HG02759 (cell line): ENCODE measurements around the gene REXO4.
A peak's percentile ranks its signal among the peaks of the same experiment; 100 is the strongest.
"Not testable (repeated sequence)": the region's sequence is repeated elsewhere in the genome, so short reads cannot be mapped to it uniquely, and the experiment has no call there.

Experiments used
- ATAC-seq: cut with Tn5 transposase; IDR thresholded peaks from one replicate; pipeline ENCODE4 v1.9.1; 2021; ENCODE audit warnings: mild to moderate bottlenecking, moderate library complexity; ENCODE audit not compliant: unreplicated experiment

Gene REXO4

DNA sequence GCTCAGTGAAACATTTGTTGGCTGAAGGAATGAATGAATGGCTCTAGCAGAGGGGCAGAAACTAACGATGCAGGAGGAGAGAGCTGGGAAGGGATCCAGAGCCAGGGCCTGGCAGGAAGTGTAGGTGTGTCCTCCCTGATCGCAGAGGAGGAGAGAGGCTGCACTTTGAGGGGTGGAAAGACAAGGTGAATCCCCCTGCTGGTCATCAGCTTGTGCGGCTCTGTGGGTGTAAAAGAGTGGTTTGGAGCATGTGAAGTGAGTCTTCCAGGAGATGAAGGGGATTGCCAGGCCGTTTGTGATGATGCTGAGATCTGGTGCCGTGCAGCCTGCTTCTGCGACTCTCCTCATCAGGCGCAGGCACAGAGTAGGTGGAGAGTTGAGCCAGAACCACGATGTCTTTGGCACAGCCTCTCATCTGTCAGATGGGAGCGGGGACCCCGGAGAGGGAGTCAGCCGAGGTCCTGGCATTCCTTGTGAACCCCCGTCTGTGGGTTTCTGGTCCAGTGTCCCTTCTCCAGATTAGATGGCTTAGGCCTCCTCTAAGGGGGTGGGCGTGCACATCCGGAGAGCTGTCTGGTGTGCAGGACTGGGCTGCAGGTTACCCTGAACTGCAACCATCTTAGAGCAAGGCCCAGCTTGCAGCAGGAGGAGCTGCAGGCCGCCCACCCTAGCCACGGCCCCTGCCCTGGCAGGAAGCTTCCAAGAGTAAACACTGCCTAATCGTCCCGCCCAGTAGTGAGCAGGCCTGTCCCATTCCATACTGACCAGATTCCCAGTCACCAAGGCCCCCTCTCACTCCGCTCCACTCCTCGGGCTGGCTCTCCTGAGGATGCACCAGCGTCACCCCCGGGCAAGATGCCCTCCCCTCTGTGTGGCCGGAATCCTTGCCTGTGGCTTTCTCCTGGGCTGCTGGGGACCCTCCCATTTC, 4.1 kb upstream of the REXO4 start, which contains the start of gene ADAMTS13:
ADAMTS13 (plus strand) TSS at position 753 of the 928 bp plus-strand sequence; CDS start at position 830, 77 bp downstream.
- ATAC-seq = no peak

DNA sequence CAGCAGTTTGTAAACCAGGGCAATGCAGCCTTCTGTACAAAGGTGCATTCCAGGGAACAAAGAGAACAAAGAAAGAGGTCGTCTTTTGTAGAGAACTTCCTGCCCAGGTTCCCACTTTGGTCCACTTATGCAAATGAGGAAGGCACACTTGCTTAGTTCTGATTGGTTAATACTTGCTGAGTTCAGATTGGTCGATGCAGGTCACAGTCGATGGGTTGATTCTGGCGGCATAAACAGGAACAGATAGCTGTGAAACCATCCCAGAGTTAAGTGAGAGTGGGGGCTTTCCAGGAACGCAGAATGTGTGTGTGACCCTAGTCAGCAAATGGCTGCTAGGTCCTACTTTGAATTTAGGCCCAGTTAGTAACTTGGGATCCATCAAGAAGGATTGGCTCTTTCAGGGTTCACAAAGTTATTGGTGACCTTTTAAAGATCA, 2.6 kb upstream of the REXO4 start:
- ATAC-seq = no peak

DNA sequence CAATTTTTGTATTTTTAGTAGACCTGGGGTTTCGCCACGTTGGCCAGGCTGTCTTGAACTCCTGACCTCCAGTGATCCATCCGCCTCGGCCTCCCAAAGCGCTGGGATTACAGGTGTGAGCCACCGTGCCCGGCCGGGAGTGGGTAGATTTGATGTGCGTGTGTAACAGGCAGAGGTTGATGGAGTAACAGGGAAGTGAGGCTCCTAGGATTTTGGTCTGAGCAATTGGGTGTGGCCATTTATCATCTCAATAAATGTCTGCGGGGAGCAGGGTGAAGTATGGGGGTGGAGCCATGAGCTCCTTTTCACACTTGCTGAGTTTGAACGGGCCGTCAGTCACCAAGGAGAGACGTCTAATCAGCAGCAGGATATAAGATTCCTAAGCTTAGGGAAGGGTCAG, 1.2 kb upstream of the REXO4 start:
- no peak for ATAC-seq

DNA sequence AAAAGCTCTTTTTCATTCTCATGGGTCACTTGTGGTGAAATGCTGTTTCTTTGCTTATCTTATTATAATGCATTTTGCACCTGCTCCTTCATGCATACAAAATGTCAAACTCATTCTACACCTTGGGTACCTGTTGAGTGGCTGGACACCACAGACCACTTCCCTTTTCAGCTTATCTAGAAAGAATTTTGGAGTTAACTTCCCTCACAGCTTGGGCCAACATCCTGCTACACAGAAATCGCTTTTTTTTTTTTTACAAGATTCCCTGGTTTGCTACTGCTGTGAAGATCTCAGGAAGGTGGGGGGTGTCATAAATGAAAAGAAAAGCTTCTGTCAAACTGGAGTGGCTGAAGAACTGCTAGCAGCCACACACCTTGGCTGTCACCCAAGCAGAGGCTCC, 2.6 kb downstream of the REXO4 start:
- no peak for ATAC-seq

DNA sequence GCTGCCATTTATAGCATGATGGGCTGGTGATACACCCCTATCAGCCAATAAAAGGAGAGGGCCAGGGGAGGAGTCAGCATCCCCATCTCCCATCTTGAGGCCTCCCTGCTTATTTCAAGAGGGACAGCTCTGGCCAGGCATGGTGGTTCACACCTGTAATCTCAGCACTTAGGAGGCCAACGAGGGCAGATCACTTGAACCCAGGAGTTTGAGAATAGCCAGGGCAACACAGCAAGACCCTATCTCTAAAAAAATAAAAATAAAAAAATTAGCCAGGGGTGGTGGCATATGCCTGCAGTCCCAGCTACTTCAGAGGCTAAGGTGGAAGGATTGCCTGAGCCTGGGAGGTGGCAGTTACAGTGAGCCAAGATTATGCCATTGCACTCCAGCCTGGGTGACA, 9.8 kb downstream of the REXO4 start:
- no peak for ATAC-seq

DNA sequence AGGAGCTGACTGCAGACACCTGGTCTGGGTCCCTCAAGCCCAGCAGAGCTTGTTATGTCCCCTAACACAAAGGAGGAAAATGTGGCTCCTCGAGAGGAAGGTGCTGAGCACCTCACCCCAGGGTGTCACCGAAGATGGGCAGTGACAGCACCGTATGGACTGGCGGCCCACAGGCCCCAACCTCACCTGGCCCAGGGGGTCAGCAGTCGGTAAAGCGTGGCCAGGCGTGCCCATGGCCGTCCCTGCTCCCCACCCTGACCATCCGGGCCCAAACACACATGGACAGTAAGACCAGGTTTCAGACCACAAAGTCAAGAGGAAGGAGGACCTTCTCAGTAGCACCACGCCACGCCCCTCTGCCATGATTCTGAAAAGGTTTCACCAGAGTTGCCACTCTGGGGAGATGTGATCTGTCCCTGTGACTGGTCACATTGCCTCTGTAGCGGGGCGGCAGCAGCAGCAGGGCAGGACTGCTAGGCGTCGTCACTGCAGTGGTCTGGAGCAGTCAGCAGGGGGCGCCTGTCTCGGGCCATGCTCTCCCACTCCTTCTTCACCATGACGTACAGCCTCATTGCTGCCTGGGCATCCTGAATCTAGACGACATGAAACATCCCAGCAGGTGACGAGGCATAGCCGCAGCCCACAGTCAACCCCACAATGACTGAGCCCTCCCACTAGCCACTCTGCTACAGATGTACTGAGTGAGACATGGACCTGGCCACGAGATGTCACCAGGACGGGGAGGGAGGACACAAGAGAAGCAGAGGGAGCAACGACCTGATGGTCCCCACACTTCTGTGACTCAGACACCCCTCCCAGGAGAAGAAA, 11.1 kb downstream of the REXO4 start:
- peak; percentile 71 for ATAC-seq

DNA sequence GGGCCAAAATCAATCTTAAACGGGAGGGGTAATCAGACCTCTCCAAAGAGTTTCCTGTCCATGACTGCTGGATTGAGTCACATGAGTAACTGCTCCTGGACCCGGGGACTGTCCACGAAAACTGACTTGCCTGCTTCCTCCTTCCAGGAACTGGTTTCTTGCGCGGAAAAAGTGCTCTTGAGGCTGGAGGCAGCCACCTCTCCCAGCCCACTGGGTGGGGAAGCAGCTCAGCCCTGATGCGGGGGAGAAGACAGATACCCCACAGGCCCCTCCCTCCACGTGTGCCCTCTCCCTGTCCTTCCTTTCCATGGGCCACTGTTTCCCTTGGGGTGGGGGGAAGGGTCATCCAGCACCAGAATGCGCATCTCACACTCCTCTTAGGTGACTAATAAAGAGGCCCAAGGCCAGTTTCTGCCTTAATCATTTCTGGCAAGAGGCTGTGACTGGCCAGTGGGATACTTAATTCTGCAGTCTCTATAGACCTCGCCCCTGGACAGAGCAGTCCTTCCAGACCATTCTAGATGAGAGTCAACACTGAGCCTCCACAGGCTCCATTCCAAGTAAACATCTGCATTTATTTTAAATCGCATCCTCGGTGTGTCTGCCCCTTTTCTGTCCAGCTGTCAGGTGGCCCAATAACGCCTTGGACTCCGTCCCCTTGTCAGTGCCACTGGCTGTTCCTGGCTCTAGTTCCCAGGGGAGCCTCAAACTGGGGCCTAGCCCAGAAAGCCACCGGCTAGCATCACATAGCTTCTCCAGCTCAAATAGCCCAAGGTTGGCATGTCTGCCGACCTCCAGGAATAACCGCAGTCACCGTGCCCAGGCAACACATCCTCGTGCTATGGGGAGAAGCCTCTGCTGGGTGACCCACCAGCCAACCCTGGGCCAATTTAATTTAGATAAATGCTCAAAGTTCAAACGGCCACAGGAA, 12.0 kb downstream of the REXO4 start:
- no peak for ATAC-seq

DNA sequence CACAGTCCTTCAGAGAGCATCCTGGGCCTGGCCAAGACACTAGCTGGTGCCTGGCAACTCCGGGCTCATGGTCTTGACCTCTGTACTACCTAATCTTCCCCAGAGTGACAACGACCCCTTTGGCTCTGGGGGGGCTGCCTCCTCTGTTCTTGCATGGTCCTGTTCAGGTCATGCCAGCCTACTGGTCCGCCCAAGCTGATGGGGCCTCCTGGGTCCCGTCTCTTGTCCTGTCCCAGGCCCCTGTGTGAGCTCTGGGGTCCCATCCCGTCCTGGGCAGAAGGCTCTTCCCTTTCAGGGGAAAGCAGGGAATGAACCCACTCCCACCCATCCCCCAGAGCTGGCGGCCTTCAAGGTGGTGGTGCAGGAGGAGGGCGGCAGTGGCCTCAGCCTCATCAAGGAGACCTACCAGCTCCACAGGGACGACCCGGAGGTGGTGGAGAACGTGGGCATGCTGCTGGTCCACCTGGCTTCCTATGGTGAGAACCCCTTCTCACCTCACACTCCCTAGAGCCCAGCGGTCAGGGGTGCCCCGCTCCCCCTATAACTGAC, 13.3 kb downstream of the REXO4 start:
- no peak for ATAC-seq

DNA sequence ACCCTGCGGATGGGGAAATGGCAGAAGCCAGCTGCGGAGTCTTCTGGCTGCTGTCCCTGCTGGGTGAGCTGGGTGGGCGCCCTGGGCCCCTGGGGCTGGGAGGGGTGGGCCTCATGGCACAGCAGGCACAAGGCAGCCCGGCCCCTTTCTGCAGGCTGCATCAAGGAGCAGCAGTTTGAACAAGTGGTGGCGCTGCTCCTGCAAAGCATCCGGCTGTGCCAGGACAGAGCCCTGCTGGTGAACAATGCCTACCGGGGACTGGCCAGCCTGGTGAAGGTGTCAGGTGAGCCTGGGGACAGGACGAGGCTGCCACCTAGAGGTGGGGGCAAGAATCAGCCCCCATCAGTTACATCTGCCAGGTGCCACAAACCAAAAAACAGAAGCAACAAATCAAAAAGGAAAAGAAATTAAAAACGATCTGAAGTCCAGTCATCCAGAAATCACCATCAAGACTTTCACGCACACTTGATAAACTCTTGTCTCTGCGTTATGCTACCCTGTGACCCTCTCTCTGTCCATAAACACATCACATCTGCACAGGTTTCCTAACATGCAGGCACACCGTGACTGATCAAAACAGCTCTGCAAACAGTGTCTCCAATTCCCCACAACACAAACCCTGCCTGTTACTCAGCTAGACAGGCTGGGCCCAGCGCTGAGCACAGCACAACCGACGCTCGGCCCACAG, 13.9 kb downstream of the REXO4 start:
- ATAC-seq = no peak

DNA sequence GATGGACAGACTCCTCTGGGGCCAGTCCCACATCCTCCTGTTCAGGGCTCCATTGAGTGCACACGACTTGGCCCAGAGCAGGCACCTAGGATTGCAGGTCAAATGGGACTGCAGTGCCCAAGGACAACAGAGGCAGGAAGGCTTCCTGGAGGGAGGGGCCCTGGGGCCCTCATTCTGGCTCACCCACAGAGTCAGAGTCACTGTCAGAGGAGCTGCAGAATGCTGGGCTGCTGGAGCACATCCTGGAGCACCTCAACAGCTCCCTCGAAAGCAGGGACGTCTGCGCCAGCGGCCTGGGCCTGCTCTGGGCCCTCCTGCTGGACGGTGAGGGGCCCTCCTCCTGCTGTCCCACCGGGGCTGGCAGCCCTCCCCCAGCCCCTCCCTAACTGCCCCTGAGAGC, 15.1 kb downstream of the REXO4 start:
- no peak for ATAC-seq

DNA sequence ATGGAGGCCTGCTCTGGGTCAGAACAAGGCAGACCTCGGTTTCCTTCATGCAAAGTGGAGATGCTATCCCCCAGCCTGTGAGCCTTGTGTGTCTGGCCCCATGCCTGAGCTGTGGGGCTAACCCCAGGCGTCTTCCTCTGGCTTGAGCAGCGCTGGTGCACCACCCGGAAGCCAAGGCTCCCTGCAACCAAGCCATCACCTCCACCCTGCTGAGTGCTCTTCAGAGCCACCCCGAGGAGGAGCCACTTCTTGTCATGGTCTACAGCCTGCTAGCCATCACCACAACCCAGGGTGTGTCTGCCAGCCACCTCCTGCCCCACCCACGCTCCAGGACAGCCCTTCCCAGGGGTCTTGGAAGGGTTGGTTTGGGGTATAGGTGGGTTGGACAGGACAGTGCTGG, 16.2 kb downstream of the REXO4 start:
- no peak for ATAC-seq

DNA sequence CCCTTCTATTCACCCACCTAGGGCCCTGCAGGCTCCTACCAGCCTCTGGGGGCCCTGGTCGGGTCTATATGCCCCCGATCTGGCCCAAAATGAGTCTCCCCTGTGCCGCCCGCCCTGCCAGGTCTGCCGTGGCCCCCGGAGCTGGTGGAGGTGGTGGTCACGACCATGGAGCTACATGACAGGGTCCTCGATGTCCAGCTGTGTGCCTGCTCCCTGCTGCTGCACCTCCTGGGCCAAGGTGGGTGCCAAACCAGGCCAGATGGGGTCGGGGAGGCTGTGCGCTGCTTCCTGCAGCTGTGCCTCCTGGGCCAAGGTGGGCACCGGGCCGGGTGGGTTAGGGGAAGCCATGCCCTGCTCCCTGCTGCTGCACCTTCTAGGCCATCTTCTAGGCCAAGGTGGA, 17.5 kb downstream of the REXO4 start:
- ATAC-seq = no peak

DNA sequence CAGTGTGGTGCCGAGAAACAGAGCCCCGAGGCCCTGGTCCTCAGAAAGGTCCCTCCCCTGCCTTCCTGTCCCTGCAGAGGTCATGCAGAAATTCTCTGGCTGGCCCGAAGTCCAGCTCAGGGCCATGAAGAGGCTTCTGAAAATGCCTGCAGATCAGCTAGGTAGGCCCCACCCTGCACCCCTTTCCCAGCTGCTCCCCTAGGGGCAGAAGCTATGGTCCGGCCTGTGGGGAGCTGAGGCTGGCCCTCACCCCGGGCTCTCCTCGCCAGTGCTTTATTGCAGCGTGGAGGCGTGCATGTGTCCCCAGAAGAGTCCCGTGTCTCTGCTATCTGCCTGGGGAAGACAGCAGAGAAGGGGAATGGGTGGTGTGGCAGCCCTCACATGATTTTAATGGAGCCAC, 19.9 kb downstream of the REXO4 start:
- ATAC-seq = no peak

DNA sequence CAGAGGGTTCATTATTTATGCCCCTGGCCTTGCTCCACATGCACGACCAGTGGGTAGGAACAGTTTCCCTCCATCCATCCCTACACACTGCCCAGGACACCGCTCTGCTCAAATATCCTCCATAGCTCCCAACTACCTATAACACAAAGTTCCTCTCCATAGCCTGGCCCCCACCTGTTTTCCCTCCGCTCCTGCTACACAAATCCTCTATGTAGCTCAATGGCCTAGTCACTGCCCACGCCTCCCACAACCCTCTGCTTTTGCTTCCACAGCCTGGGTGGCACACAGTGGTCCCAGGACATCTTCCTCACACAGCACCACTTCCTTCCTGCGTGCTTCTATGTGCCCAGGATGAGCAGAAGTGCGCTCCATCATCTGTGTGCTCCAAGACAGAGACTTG, 20.4 kb downstream of the REXO4 start:
- no peak for ATAC-seq

DNA sequence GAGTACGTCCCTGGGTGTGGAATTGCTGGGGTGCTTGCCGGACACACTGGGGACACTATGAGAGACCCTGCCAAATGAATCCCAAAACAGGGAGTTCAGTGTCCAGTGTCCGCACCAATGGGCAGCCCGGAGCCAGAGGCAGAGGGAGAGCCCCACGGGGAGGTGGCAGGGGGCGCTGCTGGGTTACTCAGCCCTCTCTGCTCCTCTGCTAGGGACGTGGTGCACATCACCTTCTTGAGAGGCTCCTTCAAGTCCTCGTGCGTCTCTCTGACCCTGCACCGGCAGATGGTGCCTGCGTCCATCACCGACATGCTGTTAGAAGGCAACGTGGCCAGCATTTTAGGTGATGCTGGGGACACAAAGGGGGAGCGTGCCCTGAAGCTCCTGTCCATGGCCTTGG, 20.9 kb downstream of the REXO4 start:
- ATAC-seq = no peak

DNA sequence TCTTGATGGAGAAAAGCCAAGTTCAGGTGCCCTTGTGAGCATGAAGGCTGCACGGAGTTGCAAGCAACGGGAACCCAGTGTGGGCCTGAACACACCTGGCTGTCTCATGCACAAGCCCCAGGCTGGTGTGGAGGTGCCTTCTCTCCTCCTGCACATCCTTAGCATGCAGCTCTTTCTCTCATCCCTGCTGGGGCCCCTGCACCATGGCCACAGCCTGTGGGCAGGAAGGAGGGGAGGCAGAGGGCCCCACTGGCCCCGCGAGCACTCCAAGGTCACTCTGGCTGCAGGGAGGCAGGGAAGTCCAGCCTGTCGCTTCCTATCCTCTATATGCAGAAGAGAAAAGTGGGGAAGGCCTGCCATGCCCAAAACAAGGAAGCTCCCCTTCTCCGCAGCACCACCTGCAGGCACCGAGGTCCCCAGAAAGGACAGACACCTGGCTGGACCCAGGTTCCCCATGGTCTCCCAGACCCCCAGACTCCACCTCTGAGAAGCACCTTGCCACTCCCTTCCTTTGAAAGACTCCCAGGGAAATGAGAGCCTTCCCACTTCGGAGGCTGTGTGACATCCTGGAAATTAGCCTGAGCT, 23.0 kb downstream of the REXO4 start:
- ATAC-seq = no peak

DNA sequence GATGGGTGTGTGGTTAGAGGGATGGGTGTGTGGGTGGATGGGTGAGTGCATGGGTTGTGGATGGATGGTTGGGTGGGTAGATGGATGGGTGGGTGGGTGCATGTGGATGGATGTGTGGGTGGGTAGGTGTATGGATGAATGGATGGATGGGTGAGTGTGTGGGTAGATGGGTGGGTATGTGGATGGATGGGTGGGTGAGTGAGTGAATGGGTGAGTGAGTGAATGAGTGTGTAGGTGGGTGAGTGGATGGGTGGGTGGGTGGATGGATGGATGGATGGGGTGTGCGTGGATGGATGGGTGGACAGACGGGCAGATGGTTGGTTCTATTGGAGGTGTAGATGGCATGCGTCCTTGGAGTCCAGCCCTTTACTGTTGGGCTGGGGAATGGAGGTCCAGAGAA, 24.4 kb downstream of the REXO4 start:
- no peak for ATAC-seq

DNA sequence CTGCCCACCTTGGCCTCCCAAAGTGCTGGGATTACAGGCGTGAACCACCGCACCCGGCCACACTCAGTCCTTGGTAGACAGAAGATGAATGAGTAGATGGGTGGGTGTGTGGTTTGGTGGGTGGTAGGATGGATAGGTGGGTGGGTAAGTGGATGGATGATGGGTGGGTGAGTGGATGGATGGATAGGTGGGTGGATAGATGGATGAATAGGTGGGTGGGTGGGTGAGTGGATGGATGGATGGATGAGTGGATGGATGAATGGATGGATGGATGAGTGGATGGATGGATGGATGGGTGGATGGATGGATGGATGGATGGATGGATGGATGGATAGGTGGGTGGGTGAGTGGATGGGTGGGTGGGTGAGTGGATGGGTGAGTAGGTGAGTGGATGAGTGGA, 25.5 kb downstream of the REXO4 start:
- ATAC-seq = not testable (repeated sequence)

DNA sequence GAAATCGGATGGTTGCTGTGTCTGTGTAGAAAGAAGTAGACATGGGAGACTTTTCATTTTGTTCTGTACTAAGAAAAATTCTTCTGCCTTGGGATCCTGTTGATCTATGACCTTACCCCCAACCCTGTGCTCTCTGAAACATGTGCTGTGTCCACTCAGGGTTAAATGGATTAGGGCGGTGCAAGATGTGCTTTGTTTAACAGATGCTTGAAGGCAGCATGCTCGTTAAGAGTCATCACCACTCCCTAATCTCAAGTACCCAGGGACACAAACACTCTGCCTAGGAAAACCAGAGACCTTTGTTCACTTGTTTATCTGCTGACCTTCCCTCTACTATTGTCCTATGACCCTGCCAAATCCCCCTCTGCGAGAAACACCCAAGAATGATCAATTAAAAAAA, 26.4 kb downstream of the REXO4 start:
- not testable (repeated sequence) for ATAC-seq

DNA sequence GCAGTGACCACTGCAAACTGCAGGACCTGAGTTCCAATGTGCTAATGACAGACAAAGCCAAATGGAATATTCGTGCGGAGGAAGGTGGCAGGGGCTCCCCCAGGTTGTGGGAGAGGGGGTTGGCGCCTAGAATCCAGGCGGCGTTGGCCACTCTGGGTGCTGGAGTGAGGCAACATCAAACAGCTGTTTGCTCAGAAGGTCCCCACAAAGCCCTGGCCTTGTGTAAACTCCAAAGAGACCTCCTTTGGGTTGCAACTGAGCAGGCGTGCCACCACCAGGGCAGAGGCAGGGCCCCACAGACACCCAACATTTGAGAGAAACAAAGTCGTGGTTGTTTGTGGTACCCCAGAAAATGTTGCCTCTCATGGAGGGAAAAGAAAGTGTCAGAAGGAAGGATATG, 27.1 kb downstream of the REXO4 start:
- no peak for ATAC-seq
